Astrocyte of the spinal cord (primary cell): ENCODE measurements around the gene CD248.
"Not testable (repeated sequence)": the region's sequence is repeated elsewhere in the genome, so short reads cannot be mapped to it uniquely, and the experiment has no call there.

Experiments
- DNase-seq: peaks from one replicate; pipeline ENCODE4 v3.0.0; 2011; ENCODE audit warnings: low read depth, low spot score
- H3K4me3 ChIP-seq: 2 replicates; pipeline ENCODE4 v1.5.1; 2011; ENCODE audit warnings: low read depth, mild to moderate bottlenecking, low read length, moderate library complexity
- in situ Hi-C: cut with HindIII; loops from 2 replicates; pipeline ENCODE4 v1.10.0; 2017; ENCODE audit warnings: low sequenced_read_pairs
- TF ChIP-seq, protein P1 (sequence below): IDR thresholded peaks from 2 replicates; pipeline ENCODE4 v1.5.1; 2012; ENCODE audit warnings: low read depth, mild to moderate bottlenecking, low read length, inconsistent platforms

CD248 gene

DNA sequence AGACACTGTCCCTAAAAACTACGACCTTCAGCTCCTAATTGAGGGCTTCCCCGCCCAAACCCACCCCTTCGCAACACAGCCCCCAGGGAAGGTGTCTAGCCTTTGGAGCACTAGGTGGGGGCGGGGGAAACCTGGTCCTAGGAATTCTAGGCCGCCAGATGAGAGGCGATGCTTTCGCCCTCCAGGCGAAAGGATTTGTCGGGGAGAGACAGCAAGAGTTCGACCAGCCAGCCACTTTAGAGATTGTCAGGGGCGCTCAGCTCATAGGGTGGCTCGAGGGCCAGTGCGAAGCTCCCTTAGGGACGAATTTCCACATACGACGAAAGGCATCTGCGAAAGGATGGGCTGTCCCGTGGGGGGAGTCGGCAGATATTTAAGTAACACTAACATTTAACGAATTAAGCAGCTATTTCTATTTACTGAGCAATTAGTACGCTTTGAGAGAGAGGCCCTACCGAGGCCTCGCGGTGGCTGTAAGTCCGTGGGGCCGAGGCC lies 5.3 kb downstream of the CD248 start:
- TF ChIP-seq, protein P1, sequence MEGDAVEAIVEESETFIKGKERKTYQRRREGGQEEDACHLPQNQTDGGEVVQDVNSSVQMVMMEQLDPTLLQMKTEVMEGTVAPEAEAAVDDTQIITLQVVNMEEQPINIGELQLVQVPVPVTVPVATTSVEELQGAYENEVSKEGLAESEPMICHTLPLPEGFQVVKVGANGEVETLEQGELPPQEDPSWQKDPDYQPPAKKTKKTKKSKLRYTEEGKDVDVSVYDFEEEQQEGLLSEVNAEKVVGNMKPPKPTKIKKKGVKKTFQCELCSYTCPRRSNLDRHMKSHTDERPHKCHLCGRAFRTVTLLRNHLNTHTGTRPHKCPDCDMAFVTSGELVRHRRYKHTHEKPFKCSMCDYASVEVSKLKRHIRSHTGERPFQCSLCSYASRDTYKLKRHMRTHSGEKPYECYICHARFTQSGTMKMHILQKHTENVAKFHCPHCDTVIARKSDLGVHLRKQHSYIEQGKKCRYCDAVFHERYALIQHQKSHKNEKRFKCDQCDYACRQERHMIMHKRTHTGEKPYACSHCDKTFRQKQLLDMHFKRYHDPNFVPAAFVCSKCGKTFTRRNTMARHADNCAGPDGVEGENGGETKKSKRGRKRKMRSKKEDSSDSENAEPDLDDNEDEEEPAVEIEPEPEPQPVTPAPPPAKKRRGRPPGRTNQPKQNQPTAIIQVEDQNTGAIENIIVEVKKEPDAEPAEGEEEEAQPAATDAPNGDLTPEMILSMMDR = peak; percentile 95
- in situ Hi-C loops = no loop called here
- DNase-seq = no peak
- H3K4me3 ChIP-seq = peak overlapping the region; percentile 40

DNA sequence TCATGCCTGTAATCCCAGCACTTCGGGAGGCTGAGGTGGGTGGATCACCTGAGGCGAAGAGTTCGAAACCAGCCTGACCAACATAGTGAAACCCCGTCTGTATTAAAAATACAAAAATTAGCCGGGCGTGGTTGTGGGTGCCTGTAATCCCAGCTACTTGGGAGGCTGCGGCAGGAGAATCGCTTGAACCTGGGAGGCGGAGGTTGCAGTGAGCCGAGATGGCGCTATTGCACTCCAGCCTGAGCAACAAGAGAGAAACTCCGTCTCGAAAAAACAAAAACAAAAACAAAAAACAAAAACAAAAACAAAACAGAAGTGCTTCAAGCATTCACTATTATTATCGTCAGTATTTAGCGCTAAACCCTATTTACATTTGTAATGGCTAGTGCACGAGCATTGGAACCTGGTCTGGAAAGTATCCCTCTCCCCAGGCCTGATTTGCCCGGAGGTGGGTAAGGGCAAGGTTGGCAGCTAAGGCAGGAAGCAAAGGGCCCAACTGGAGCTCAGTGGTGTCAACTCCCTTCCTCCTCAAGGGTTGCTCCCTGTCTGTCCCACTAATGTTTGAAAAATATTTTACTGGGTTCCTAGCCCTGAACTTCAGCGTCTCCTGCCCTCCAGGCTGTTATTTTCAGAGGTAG lies 5.9 kb downstream of the CD248 start:
- H3K4me3 ChIP-seq, in situ Hi-C loops, DNase-seq: not testable (repeated sequence)

DNA sequence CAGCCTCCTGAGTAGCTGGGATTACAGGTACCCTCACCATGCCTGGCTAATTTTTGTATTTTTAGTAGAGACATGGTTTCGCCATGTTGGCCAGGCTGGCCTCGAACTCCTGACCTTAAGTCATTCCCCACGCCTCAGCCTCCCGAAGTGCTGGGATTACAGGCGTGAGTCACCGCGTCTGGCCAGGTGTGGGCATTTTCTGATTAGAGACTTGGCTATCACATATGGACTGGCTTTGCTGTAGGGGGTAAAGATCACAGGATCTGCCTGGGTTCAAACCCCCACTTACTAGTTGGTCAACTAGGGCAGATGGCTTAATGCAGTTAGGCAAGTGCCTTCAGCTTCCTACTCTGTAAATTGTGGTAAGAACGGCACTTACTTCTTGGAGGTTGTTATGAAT lies 6.5 kb downstream of the CD248 start:
- in situ Hi-C loops = no loop called here
- TF ChIP-seq, protein P1 = no peak
- H3K4me3 ChIP-seq = no peak overlapping the region
- no peak for DNase-seq

DNA sequence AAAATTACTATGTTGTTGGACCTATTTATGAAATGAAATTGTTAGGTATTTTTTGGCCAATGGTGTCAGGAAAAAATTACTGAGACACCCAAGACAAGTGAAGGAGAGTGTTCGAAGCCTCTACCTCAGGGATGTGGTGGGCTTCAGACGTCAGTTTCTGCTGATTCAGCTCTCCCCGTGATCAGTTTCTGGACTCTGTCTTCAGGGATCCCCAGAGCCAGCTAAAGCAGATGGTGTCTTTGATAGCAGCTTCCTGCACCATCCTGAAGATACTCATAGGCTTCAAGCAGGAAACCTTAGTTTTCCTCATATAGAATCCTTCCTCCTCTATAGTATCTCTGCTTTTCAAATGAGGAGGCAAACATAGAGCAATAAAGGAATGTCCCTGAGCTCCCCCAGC lies 7.4 kb downstream of the CD248 start:
- in situ Hi-C loops = no loop called here
- H3K4me3 ChIP-seq = no peak overlapping the region
- TF ChIP-seq, protein P1 = no peak
- DNase-seq = no peak

DNA sequence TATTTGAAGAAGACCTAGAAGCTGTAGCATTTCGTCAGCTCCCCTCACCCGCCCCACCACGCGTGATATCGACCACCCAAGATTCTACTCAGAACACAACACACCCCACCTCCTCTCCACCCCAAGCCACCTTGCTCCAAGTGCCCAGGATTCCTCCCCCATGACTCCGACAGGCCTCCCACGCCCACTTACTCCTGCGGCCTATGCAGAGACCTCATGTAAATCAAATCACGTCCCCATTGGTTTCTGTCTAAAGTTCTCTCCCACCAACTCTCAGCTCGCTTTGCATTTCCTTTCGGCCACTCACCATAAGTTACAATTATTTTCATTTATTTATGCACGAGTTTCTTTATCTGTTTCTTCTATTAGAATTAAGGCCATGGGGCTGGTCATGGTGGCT lies 14.2 kb downstream of the CD248 start:
- H3K4me3 ChIP-seq = no peak overlapping the region
- TF ChIP-seq, protein P1 = no peak

DNA sequence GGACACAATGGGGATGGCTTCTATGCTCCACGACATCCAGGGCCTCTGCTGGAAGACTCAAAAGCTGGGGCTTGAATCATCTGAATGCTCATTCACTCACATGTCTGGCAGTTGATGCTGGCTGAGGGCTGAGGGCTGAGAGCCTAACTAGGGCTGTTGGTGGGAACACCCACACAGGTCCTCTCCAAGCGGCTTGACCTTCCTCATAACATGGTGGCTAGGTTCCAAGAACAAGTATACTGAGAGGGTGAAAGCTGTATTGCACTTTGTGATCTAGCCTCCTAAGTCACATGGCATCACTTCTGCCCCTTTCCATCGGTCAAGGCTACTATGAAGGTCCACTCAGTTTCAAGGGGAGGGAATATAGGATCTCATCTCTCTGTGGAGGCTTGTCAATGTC lies 17.7 kb downstream of the CD248 start:
- TF ChIP-seq, protein P1 = no peak
- H3K4me3 ChIP-seq = no peak overlapping the region
- in situ Hi-C loops = no loop called here
- no peak for DNase-seq

More for the DNA sequence above, 14.2 kb downstream of the CD248 start:
- DNase-seq = no peak
- in situ Hi-C loops = no loop called here

DNA sequence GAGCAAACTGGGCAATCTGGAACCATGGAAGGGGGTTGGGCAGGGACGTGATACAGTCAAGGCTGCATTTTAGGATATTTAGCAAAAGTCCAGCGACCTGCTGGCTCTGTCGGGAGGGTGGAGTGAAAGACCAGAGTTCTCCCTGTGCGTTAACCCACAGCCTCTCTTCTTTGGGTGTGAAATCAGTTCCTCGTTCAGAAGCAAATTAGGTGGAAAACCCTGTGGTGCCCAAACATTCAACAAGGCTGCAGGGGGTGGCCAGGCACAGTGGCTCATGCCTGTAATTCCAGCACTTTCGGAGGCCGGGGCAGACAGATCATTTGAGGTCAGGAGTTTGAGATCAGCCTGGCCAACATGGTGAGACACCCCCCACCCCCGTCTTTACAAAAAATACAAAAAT lies 19.2 kb downstream of the CD248 start:
- DNase-seq = no peak
- H3K4me3 ChIP-seq = no peak overlapping the region
- in situ Hi-C loops = no loop called here
- TF ChIP-seq, protein P1 = no peak
